WTC11 (cell line): ENCODE measurements around the gene ZFP36L2.

ENCODE experiments used
- ATF6 ChIP-seq: sonication (generic); formaldehyde crosslinking; IDR thresholded peaks from 2 replicates; pipeline ENCODE4 v1.8.1; 2023; ENCODE audit warnings: mild to moderate bottlenecking, missing genetic modification reagents
- CTCF ChIP-seq: fragments of 200-600 bp; IDR thresholded peaks from 2 replicates; pipeline ENCODE4 v1.8.0; 2022; ENCODE audit warnings: antibody characterized with exemption
- FOXK1 ChIP-seq: sonication (generic); formaldehyde crosslinking; IDR thresholded peaks from 2 replicates; pipeline ENCODE4 v1.8.0; 2022; ENCODE audit warnings: mild to moderate bottlenecking, moderate library complexity, missing genetic modification reagents
- HMGXB4 ChIP-seq: sonication (generic); formaldehyde crosslinking; IDR thresholded peaks from 2 replicates; pipeline ENCODE4 v1.8.1; 2023; ENCODE audit warnings: mild to moderate bottlenecking, moderate library complexity, missing genetic modification reagents
- RORB ChIP-seq: fragments of 250-450 bp; sonication (Bioruptor Pico); IDR thresholded peaks from 2 replicates; pipeline ENCODE4 v1.9.0; 2021; ENCODE audit warnings: mild to moderate bottlenecking
- STAT6 ChIP-seq: sonication (generic); formaldehyde crosslinking; conservative IDR thresholded peaks from 2 replicates; pipeline ENCODE4 v1.8.1; 2023; ENCODE audit warnings: mild to moderate bottlenecking, low read depth, missing genetic modification reagents, moderate library complexity
- TEAD4 ChIP-seq: sonication (generic); formaldehyde crosslinking; IDR thresholded peaks from 2 replicates; pipeline ENCODE4 v1.8.0; 2022; ENCODE audit warnings: mild to moderate bottlenecking, missing genetic modification reagents
- ZNF232 ChIP-seq: sonication (generic); formaldehyde crosslinking; IDR thresholded peaks from 2 replicates; pipeline ENCODE4 v1.8.0; 2022; ENCODE audit warnings: mild to moderate bottlenecking, missing genetic modification reagents
- ZNF512 ChIP-seq: sonication (generic); formaldehyde crosslinking; IDR thresholded peaks from 2 replicates; pipeline ENCODE4 v1.8.1; 2022; ENCODE audit warnings: missing genetic modification reagents, borderline replicate concordance
- TF ChIP-seq, protein P1 (sequence below): sonication (generic); formaldehyde crosslinking; IDR thresholded peaks from 2 replicates; pipeline ENCODE4 v1.8.0; 2022; ENCODE audit warnings: mild to moderate bottlenecking, missing genetic modification reagents

GRCh38 chr2:43206602-43207001 is 19.8 kb downstream of the ZFP36L2 start:
- no peak for TF ChIP-seq RORB (CRISPR knock-in tag)
- no peak for TF ChIP-seq HMGXB4 (CRISPR knock-in tag)
- no peak for TF ChIP-seq TEAD4
- TF ChIP-seq CTCF = no peak
- TF ChIP-seq, protein P1, sequence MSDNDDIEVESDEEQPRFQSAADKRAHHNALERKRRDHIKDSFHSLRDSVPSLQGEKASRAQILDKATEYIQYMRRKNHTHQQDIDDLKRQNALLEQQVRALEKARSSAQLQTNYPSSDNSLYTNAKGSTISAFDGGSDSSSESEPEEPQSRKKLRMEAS (CRISPR knock-in tag) = no peak
- no peak for TF ChIP-seq ATF6 (CRISPR knock-in tag)
- no peak for TF ChIP-seq STAT6
- no peak for TF ChIP-seq ZNF232
- TF ChIP-seq ZNF512 (CRISPR knock-in tag) = no peak
- no peak for TF ChIP-seq FOXK1
